HG03039 (cell line): ENCODE data around the gene RUFY3.
"Not testable (repeated sequence)": the region's sequence is repeated elsewhere in the genome, so short reads cannot be mapped to it uniquely, and the experiment has no call there.

ENCODE experiments used
- ATAC-seq: cut with Tn5 transposase; IDR thresholded peaks from one replicate; pipeline ENCODE4 v1.9.1; 2021; ENCODE audit warnings: mild to moderate bottlenecking, moderate library complexity; ENCODE audit not compliant: unreplicated experiment

Gene RUFY3

GRCh38 chr4:70705183-70706043 is 16.4 kb upstream of the RUFY3 start:
- ATAC-seq: peak; percentile 59

GRCh38 chr4:70706044-70706461 is 15.7 kb upstream of the RUFY3 start:
- no peak for ATAC-seq

- ATAC-seq: no peak
These were observed 15.2 kb upstream of the RUFY3 start for GRCh38 chr4:70706516-70706915.

- no peak for ATAC-seq
These were observed 12.1 kb upstream of the RUFY3 start for GRCh38 chr4:70709611-70710205.

- no peak for ATAC-seq
These were observed 10.2 kb upstream of the RUFY3 start for GRCh38 chr4:70711599-70711998.

- ATAC-seq: no peak
These were observed 9.6 kb upstream of the RUFY3 start for GRCh38 chr4:70712150-70712549.

- ATAC-seq: no peak
These were observed 8.9 kb upstream of the RUFY3 start for GRCh38 chr4:70712604-70713452.

- ATAC-seq: peak; percentile 47
These were observed 8.2 kb upstream of the RUFY3 start for GRCh38 chr4:70713453-70714078.

GRCh38 chr4:70714079-70714887 is 7.5 kb upstream of the RUFY3 start:
- peak; percentile 41 for ATAC-seq

- ATAC-seq: no peak
These were observed 6.7 kb upstream of the RUFY3 start for GRCh38 chr4:70715097-70715496.

GRCh38 chr4:70718811-70719604 is 2.8 kb upstream of the RUFY3 start:
- no peak for ATAC-seq

- ATAC-seq: no peak
These were observed 531 bp downstream of the RUFY3 start for GRCh38 chr4:70722199-70722791.

- no peak for ATAC-seq
These were observed 2.7 kb downstream of the RUFY3 start for GRCh38 chr4:70724463-70724862.

- no peak for ATAC-seq
These were observed 3.9 kb downstream of the RUFY3 start for GRCh38 chr4:70725633-70726032.

GRCh38 chr4:70726515-70726914 is 4.8 kb downstream of the RUFY3 start:
- ATAC-seq: not testable (repeated sequence)

- ATAC-seq: no peak
These were observed 6.3 kb downstream of the RUFY3 start for GRCh38 chr4:70728091-70728490.

GRCh38 chr4:70732878-70733277 is 11.1 kb downstream of the RUFY3 start:
- not testable (repeated sequence) for ATAC-seq

- ATAC-seq: peak; percentile 87
These were observed 12.6 kb downstream of the RUFY3 start for GRCh38 chr4:70734168-70734954.
